HEK293T (cell line): ENCODE results near the gene TNNC2.

Experiments used
- CTCF ChIA-PET: fragments of 350-600 bp; formaldehyde crosslinking; extraction: SDS; loops from one replicate; lab custom pipeline; 2021; ENCODE audit warnings: antibody characterized with exemption, inconsistent platforms; lab: Yijun Ruan, JAX
- POLR2A ChIA-PET: fragments of 350-600 bp; formaldehyde crosslinking; extraction: SDS; loops from one replicate; lab custom pipeline; 2020; ENCODE audit warnings: antibody characterized with exemption, inconsistent platforms; lab: Yijun Ruan, JAX
- DNase-seq: peaks from one replicate; pipeline ENCODE4 v3.0.0; 2012; ENCODE audit warnings: mixed read lengths; ENCODE audit errors: extremely low spot score
- ARNT ChIP-seq: fragments of 450-650 bp; IDR thresholded peaks from 2 replicates; pipeline ENCODE4 v1.6.1; 2017; ENCODE audit warnings: mild to moderate bottlenecking
- BHLHE40 ChIP-seq: fragments of 450-650 bp; IDR thresholded peaks from 2 replicates; pipeline ENCODE4 v1.6.1; 2016; ENCODE audit warnings: mild to moderate bottlenecking, moderate library complexity, borderline replicate concordance
- CTBP1 ChIP-seq: fragments of 450-650 bp; IDR thresholded peaks from 2 replicates; pipeline ENCODE4 v1.6.1; 2016; ENCODE audit warnings: borderline replicate concordance
- ELF4 ChIP-seq: fragments of 450-650 bp; IDR thresholded peaks from 2 replicates; pipeline ENCODE4 v1.6.1; 2017; ENCODE audit warnings: antibody characterized with exemption
- FOXA1 ChIP-seq: fragments of 450-650 bp; IDR thresholded peaks from 2 replicates; pipeline ENCODE4 v1.6.1; 2016; ENCODE audit warnings: mild to moderate bottlenecking
- FOXK2 ChIP-seq: fragments of 450-650 bp; IDR thresholded peaks from 2 replicates; pipeline ENCODE4 v1.6.1; 2016; ENCODE audit warnings: mild to moderate bottlenecking
- FOXM1 ChIP-seq: fragments of 450-650 bp; IDR thresholded peaks from 2 replicates; pipeline ENCODE4 v1.6.1; 2017; ENCODE audit warnings: mild to moderate bottlenecking, borderline replicate concordance
- HDGF ChIP-seq: fragments of 450-650 bp; IDR thresholded peaks from 2 replicates; pipeline ENCODE4 v1.6.1; 2017; ENCODE audit warnings: antibody characterized with exemption, borderline replicate concordance
- L3MBTL2 ChIP-seq: fragments of 450-650 bp; conservative IDR thresholded peaks from 2 replicates; pipeline ENCODE4 v1.6.1; 2016; ENCODE audit warnings: mild to moderate bottlenecking
- LEF1 ChIP-seq: fragments of 450-650 bp; IDR thresholded peaks from 2 replicates; pipeline ENCODE4 v1.6.1; 2017; ENCODE audit warnings: mild to moderate bottlenecking, borderline replicate concordance
- NFRKB ChIP-seq: fragments of 450-650 bp; IDR thresholded peaks from 2 replicates; pipeline ENCODE4 v1.6.1; 2016; ENCODE audit warnings: mild to moderate bottlenecking, moderate library complexity
- PKNOX1 ChIP-seq: fragments of 450-650 bp; IDR thresholded peaks from 2 replicates; pipeline ENCODE4 v1.6.1; 2016
- SP1 ChIP-seq: fragments of 450-650 bp; IDR thresholded peaks from 2 replicates; pipeline ENCODE4 v1.6.1; 2017
- SUZ12 ChIP-seq: fragments of 450-650 bp; IDR thresholded peaks from 2 replicates; pipeline ENCODE4 v1.6.1; 2016; ENCODE audit warnings: mild to moderate bottlenecking
- TARDBP ChIP-seq: fragments of 450-650 bp; IDR thresholded peaks from 2 replicates; pipeline ENCODE4 v1.6.1; 2016
- ZNF384 ChIP-seq: fragments of 450-650 bp; IDR thresholded peaks from 2 replicates; pipeline ENCODE4 v1.6.1; 2016

Gene TNNC2

GRCh38 chr20:45780159-45780558 is 47.0 kb downstream of the TNNC2 start:
- ChIA-PET CTCF (interaction anchor here (0.6 to 1.8 kb wide), 5 partner anchors 9 to 352 kb away, joined by 3 to 7 read pairs (median 4); no protein-coding TSS in a partner anchor), POLR2A (no interaction called here)
- no peak for DNase-seq
- TF ChIP-seq FOXM1 (no peak), ELF4 (no peak), SP1 (no peak), CTBP1 (no peak), FOXA1 (no peak), FOXK2 (no peak), BHLHE40 (no peak), TARDBP (no peak), PKNOX1 (no peak), ARNT (no peak), NFRKB (no peak), HDGF (no peak), SUZ12 (no peak), L3MBTL2 (no peak), LEF1 (no peak), ZNF384 (no peak)

GRCh38 chr20:45779011-45779915 is 47.8 kb downstream of the TNNC2 start:
- DNase-seq, result no peak
- POLR2A ChIA-PET, result interaction anchor here (0.9 kb wide), 1 partner anchor 13 kb away, joined by 3 read pairs; the partner anchor contains the start of genes DNTTIP1 and WFDC3
- CTCF ChIA-PET, result interaction anchor here (1.8 kb wide), 1 partner anchor 9 kb away, joined by 7 read pairs; no protein-coding TSS in a partner anchor
- TF ChIP-seq FOXK2 (no peak), FOXA1 (no peak), ZNF384 (no peak), L3MBTL2 (no peak), ARNT (no peak), SUZ12 (no peak), BHLHE40 (no peak), ELF4 (no peak), NFRKB (no peak), CTBP1 (no peak), LEF1 (no peak), FOXM1 (no peak), SP1 (no peak), TARDBP (no peak), HDGF (no peak)

GRCh38 chr20:45776931-45777330 is 50.2 kb downstream of the TNNC2 start:
- ChIA-PET POLR2A (no interaction called here), CTCF (no interaction called here)
- TF ChIP-seq ARNT (no peak), HDGF (no peak), FOXK2 (no peak), SUZ12 (no peak), CTBP1 (no peak), PKNOX1 (no peak), FOXM1 (no peak), TARDBP (no peak), ELF4 (no peak), SP1 (no peak), BHLHE40 (no peak), FOXA1 (no peak), L3MBTL2 (no peak), ZNF384 (no peak), LEF1 (no peak), NFRKB (no peak)
- no peak for DNase-seq

GRCh38 chr20:45775411-45775810 is 51.7 kb downstream of the TNNC2 start:
- POLR2A ChIA-PET, result no interaction called here
- CTCF ChIA-PET, result no interaction called here
- TF ChIP-seq TARDBP (no peak), SUZ12 (no peak), CTBP1 (no peak), ARNT (no peak), SP1 (no peak), LEF1 (no peak)
- DNase-seq, result no peak

GRCh38 chr20:45774945-45775344 is 52.2 kb downstream of the TNNC2 start:
- ChIA-PET POLR2A (no interaction called here), CTCF (interaction anchor here (0.7 kb wide), 1 partner anchor 229 kb away, joined by 3 read pairs; no protein-coding TSS in a partner anchor)
- DNase-seq, result no peak
- TF ChIP-seq CTBP1 (no peak), FOXM1 (no peak), FOXK2 (no peak), SP1 (no peak), L3MBTL2 (no peak)
